ENCODE data around the gene SSTR3. TPM values are rescaled to one million over a fixed set of nuclear protein-coding genes. Genes with fewer than 3 reads are reported as not detected.

SSTR3 gene
- total and polyA plus RNA-seq, 2 of the 13 experiments (the other 11 are each of a cell fraction or from before 2014, with no cell fraction given) = 0.08 to 0.64 TPM

DNA sequence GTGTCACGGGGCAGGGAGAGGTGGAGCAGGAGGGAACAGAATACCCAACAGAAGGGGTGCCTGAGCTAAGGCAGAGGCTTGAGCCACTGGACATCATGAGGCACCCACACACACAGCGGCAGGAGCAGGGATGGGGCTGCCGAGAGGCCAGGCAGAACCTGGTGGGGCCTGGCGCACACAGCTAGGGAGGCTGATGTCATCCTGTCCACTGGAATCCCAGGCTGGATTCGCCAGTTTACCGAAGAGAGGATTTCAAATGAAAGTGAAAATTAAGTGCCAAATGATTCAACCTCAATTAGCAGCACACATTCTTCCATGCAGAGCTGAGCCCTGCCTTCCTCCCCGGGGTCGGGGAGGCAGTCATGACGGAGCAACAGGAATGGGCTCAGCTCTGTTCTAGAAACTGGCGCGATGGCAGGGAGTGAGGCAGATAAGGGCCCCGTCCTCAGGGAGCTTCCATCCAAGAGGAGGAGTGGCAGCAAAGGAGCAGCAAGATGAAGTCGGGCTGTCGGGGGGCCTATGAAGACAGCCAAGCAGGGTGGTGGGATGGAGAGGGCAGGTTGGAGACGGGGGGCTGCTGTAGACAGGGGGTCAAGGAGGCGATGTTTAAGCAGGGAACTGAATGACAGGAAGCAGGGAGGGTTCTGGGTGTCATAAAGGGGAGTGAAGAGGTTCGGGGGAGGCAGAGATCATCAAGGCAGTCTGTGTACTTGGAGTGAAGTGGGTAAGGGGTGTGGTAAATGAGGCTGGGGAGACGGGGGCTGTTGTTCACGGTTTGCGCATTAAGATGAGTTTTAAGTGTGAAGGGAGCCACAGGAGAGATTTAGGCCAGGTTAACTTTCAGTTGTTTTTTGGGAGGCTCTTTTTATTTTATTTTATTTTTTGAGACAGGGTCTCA, 25.3 kb upstream of the SSTR3 start:
- TF ChIP-seq MXI1 (IDR thresholded peaks at IDR 0.05; ENCODE audit: borderline replicate concordance, low read depth, low read length) (no peak), ZNF713 (CRISPR knock-in tag; IDR thresholded peaks at IDR 0.05) (no peak), JUND (CRISPR knock-in tag; IDR thresholded peaks at IDR 0.05) (no peak)
- ChIA-PET POLR2A (no interaction called here), CTCF (ENCODE audit: low intra/inter-chr PET ratio, low total read pairs) (no interaction called here)
- 46% methylated on average over 20 of the region's 20 CpGs for WGBS (ENCODE audit: low lambda C conversion rate)
- ATAC-seq = no peak
- intact Hi-C loops (cut with micrococcal nuclease; ENCODE audit: unreplicated experiment) (no loop called here), in situ Hi-C loops (cut with HindIII; ENCODE audit: extremely low pct_ligation_motif_present, low pct_unique_long_range_greater_than_20kb) (no loop called here)
- H3K4me3 ChIP-seq (replicated peaks in 1 of 3; ENCODE audit: insufficient read depth in 1 of 3, low read depth in 2 of 3, low read length in 3 of 3) = no peak overlapping the region
- no peak overlapping the region for H3K4me2 ChIP-seq (ENCODE audit: low read depth, low read length)
- H4K20me1 ChIP-seq (ENCODE audit: insufficient read depth, low read length) = peaks cover 2% of the 10 kb centered on the region; the same call in 1 of the 2 replicates
- BruUV-seq (replicated peaks) = no TSS peak
- no peak overlapping the region for H2AFZ ChIP-seq (ENCODE audit: low read length)
- H3K79me2 ChIP-seq (ENCODE audit: insufficient read depth, low read length) = no peaks in the 10 kb centered on the region
- H3K27ac ChIP-seq (ENCODE audit: extremely low read length, insufficient read depth, low read length) = no peak overlapping the region
- no peak for DNase-seq (ENCODE audit: low spot score)
- no peak overlapping the region for H3K9ac ChIP-seq (ENCODE audit: insufficient read depth, low read depth, low read length)
- no peak for FAIRE-seq
- no peaks in the 10 kb centered on the region for H3K9me3 ChIP-seq (ENCODE audit: low read length)
- 0 out of 2 replicates have a peak, but pooled peaks cover 2% of the 10 kb centered on the region for H3K4me1 ChIP-seq (ENCODE audit: insufficient read depth, low read length)
- H3K27me3 ChIP-seq (ENCODE audit: control insufficient read depth in 1 of 2, insufficient read depth in 2 of 2, low read length in 2 of 2) = peaks cover 4 to 39% of the 10 kb centered on the region in 2 experiments; a peak in 4 of 5 replicates
- no peaks in the 10 kb centered on the region for H3K36me3 ChIP-seq (replicated peaks in 1 of 2; ENCODE audit: control insufficient read depth in 1 of 2, insufficient read depth in 2 of 2, low read length in 2 of 2)

DNA sequence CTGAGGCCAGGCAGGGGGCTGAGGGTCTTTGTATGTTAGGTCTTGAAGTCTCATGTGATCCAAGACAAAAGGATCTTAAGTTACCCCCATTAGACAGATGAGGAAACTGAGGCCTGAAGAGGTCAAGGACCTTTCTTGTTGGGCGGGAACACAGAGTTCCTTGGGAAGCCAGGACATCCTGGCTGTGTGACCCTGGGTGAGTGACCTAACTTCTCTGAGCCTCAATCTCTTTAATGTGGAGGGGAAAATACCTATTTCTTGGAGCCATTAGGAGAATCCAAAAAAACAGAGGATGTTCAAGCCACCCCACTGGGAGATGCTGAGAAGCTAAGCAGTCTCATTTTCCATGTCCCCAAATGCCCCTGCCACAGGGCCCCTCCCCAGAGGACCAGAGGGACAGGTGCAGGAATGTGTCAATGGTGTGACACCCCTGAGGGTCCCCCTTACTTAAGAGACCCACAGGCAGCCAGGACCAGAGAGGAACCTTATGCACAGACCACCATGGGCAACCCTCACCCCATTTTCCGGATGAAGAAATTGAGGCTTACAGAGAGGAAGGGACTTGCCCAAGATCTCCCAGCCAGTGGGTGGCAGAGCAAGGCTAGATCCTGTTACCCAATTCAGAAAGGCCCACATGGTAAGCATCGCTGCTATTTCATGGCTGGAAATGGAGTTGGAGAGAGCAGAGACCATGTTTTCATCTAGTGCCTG, 23.8 kb upstream of the SSTR3 start:
- Histone ChIP-seq H3K79me2 (ENCODE audit: insufficient read depth, low read length) (no peaks in the 10 kb centered on the region), H3K9ac (ENCODE audit: insufficient read depth, low read depth, low read length) (no peak overlapping the region), H3K27me3 (ENCODE audit: control insufficient read depth in 1 of 2, insufficient read depth in 2 of 2, low read length in 2 of 2) (peaks cover 4 to 24% of the 10 kb centered on the region in 2 experiments; a peak in 3 of 5 replicates), H2AFZ (ENCODE audit: low read length) (no peak overlapping the region), H3K4me1 (ENCODE audit: insufficient read depth, low read length) (peaks cover 6% of the 10 kb centered on the region), H3K9me3 (ENCODE audit: low read length) (no peaks in the 10 kb centered on the region), H4K20me1 (ENCODE audit: insufficient read depth, low read length) (no peaks in the 10 kb centered on the region), H3K36me3 (replicated peaks in 1 of 2; ENCODE audit: control insufficient read depth in 1 of 2, insufficient read depth in 2 of 2, low read length in 2 of 2) (no peaks in the 10 kb centered on the region), H3K4me2 (ENCODE audit: low read depth, low read length) (no peak overlapping the region), H3K4me3 (replicated peaks in 1 of 3; ENCODE audit: insufficient read depth in 1 of 3, low read depth in 2 of 3, low read length in 3 of 3) (no peak overlapping the region), H3K27ac (ENCODE audit: extremely low read length, insufficient read depth, low read length) (no peak overlapping the region)
- ChIA-PET CTCF (ENCODE audit: low intra/inter-chr PET ratio, low total read pairs) (no interaction called here), POLR2A (no interaction called here)
- no TSS peak for BruUV-seq (replicated peaks)
- ATAC-seq = no peak
- intact Hi-C loops (cut with micrococcal nuclease; ENCODE audit: unreplicated experiment) (no loop called here), in situ Hi-C loops (cut with HindIII; ENCODE audit: extremely low pct_ligation_motif_present, low pct_unique_long_range_greater_than_20kb) (no loop called here)
- DNase-seq (ENCODE audit: low spot score) = no peak
- WGBS (ENCODE audit: low lambda C conversion rate) = 38% methylated on average over 3 of the region's 3 CpGs
- no peak for TF ChIP-seq POLR2AphosphoS5 (IDR thresholded peaks at IDR 0.05; ENCODE audit: low read depth, low read length)
- TF ChIP-seq ZNF629 (CRISPR knock-in tag; conservative IDR thresholded peaks at IDR 0.05) = peak; percentile 48
- no peak for FAIRE-seq
